Measurements from ENCODE around the gene TRIM39. TPM values are rescaled to one million over a fixed set of nuclear protein-coding genes. Genes with fewer than 3 reads are reported as not detected.
A peak's percentile ranks its signal among the peaks of the same experiment; 100 is the strongest.

Gene TRIM39
- total and polyA plus RNA-seq, 9 of the 15 experiments (the other 6 are each of a cell fraction or from before 2014, with no cell fraction given), result 5.6 to 17.7 (median 12.8) TPM

GRCh38 chr6:30344868-30345671 is 18.3 kb downstream of the TRIM39 start, which contains the start of gene RPP21 (continued):
- TF ChIP-seq JUND (IDR thresholded peaks at IDR 0.05; ENCODE audit: borderline replicate concordance, low read depth, low read length) (peak; percentile 47), JUND (tag; IDR thresholded peaks at IDR 0.05; ENCODE audit: borderline replicate concordance, low read depth, low read length) (no peak; the same call in 2 of the 3 replicates), RBM17 (IDR thresholded peaks at IDR 0.05; ENCODE audit: borderline replicate concordance, low read depth, low read length) (no peak), TCF15 (CRISPR knock-in tag; IDR thresholded peaks at IDR 0.05) (no peak), TRIM25 (IDR thresholded peaks at IDR 0.05; ENCODE audit: borderline replicate concordance) (no peak), ZEB2 (IDR thresholded peaks at IDR 0.05) (peak; percentile 72), ELF1 (tag; IDR thresholded peaks at IDR 0.05) (peak; percentile 73), ZNF184 (CRISPR knock-in tag; IDR thresholded peaks at IDR 0.05) (no peak), ZNF124 (CRISPR knock-in tag; IDR thresholded peaks at IDR 0.05) (no peak), TSHZ1 (CRISPR knock-in tag; IDR thresholded peaks at IDR 0.05) (no peak), E2F5 (CRISPR knock-in tag; IDR thresholded peaks at IDR 0.05) (peak; percentile 69; the same call in 1 of the 2 replicates), ARID3B (CRISPR knock-in tag; IDR thresholded peaks at IDR 0.05; ENCODE audit: borderline replicate concordance) (peak; percentile 78; the same call in 1 of the 2 replicates), ZBTB17 (CRISPR knock-in tag; IDR thresholded peaks at IDR 0.05) (peak; percentile 56), BRD4 (IDR thresholded peaks at IDR 0.05) (0 out of 2 replicates have a peak, but pooled peaks have one; percentile 37), BMI1 (IDR thresholded peaks at IDR 0.05; ENCODE audit: low read length) (no peak), FOXM1 (IDR thresholded peaks at IDR 0.05; ENCODE audit: low read depth) (no peak), FOXM1 (CRISPR knock-in tag; IDR thresholded peaks at IDR 0.05; ENCODE audit: low read depth) (peak; percentile 83; the same call in 1 of the 2 replicates), ZC3H11A (IDR thresholded peaks at IDR 0.05; ENCODE audit: low read depth, low read length) (no peak), SREBF1 (IDR thresholded peaks at IDR 0.05; ENCODE audit: borderline replicate concordance, low read depth, low read length) (no peak)
